GM12878 (cell line): ENCODE data around the gene ELL. TPM values are rescaled to one million over a fixed set of nuclear protein-coding genes. Genes with fewer than 3 reads are reported as not detected.

Experiments
- BCL11A ChIP-seq: IDR thresholded peaks from 2 replicates; pipeline ENCODE4 v1.6.1; 2011; ENCODE audit warnings: low read depth, low read length
- BHLHE40 ChIP-seq, 2 experiments: fragments of 450-650 bp in 1 of 2; IDR thresholded peaks; 2 replicates each; pipeline ENCODE4 v1.6.1; 2011 to 2017; ENCODE audit warnings: low read depth in 2 of 2, borderline replicate concordance in 1 of 2, improper control_type of control experiment in 1 of 2, low read length in 1 of 2, mild to moderate bottlenecking in 1 of 2
- CHD2 ChIP-seq: IDR thresholded peaks from 2 replicates; pipeline ENCODE4 v1.6.1; 2011; ENCODE audit warnings: low read depth, low read length, improper control_type of control experiment, borderline replicate concordance
- NFYB ChIP-seq: IDR thresholded peaks from 2 replicates; pipeline ENCODE4 v1.6.1; 2011; ENCODE audit warnings: low read depth, mild to moderate bottlenecking, low read length, improper control_type of control experiment, moderate library complexity; ENCODE audit not compliant: insufficient read depth
- TAF1 ChIP-seq: IDR thresholded peaks from 2 replicates; pipeline ENCODE4 v1.6.1; 2011; ENCODE audit warnings: mild to moderate bottlenecking, low read depth, low read length, borderline replicate concordance
- ZNF384 ChIP-seq: IDR thresholded peaks from 2 replicates; pipeline ENCODE4 v1.6.1; 2012; ENCODE audit warnings: low read depth, mild to moderate bottlenecking, low read length, improper control_type of control experiment, borderline replicate concordance
- polyA plus RNA-seq, 11 experiments: library from polyadenylated mRNA; depleted of rRNA in 4 of 11; unstranded in 6 of 11; stranded (reverse) in 5 of 11; fragments of >200 nt; fragmentation: Nextera tagmentation in 4 of 11; fragmentation: Illumina TruSeq in 1 of 11; extraction: Ambion mirVana in 4 of 11; extraction: Trizol in 1 of 11; gene quantifications; 1 replicate in 1 of 11; 2 replicates in 10 of 11; pipeline versions ENCODE4 v1.2.1 to v1.2.3, GENCODE V29; 2011 to 2016; ENCODE audit warnings: inconsistent platforms in 2 of 11, missing spikeins in 2 of 11, low read depth in 1 of 11
- total RNA-seq, 4 experiments: library from RNA; depleted of rRNA in 3 of 4; stranded (reverse); fragments of >200 nt in 3 of 4; fragmentation: Illumina TruSeq in 1 of 4; extraction: Trizol in 1 of 4; gene quantifications; 2 replicates each; pipeline versions ENCODE4 v1.2.1 to v1.2.3, GENCODE V29; 2013 to 2021
- TF ChIP-seq, protein P1 (sequence below): fragments of 450-650 bp; formaldehyde crosslinking; IDR thresholded peaks from 2 replicates; pipeline ENCODE4 v1.5.0; 2022; ENCODE audit warnings: mild to moderate bottlenecking, missing genetic modification characterization
- TF ChIP-seq, protein P2 (sequence below): fragments of 450-650 bp; IDR thresholded peaks from 2 replicates; pipeline ENCODE4 v1.6.1; 2018; ENCODE audit warnings: mild to moderate bottlenecking, low read depth, moderate library complexity; ENCODE audit not compliant: partially characterized antibody
- TF ChIP-seq, protein P3 (sequence below): IDR thresholded peaks from 2 replicates; pipeline ENCODE4 v1.6.1; 2011; ENCODE audit warnings: borderline replicate concordance, low read depth, mild to moderate bottlenecking, moderate library complexity, mixed read lengths, low read length; ENCODE audit not compliant: insufficient read depth; ENCODE audit errors: extremely low read length
- TF ChIP-seq, protein P4 (sequence below): fragments of 450-650 bp; IDR thresholded peaks from 2 replicates; pipeline ENCODE4 v1.6.1; 2016; ENCODE audit warnings: mild to moderate bottlenecking
- TF ChIP-seq, protein P5 (sequence below): IDR thresholded peaks from 2 replicates; pipeline ENCODE4 v1.6.1; 2011; ENCODE audit warnings: mild to moderate bottlenecking, low read depth, low read length, moderate library complexity; ENCODE audit not compliant: insufficient replicate concordance

ELL gene
- total and polyA plus RNA-seq, 10 of the 15 experiments (the other 5 are each of a cell fraction or from before 2014, with no cell fraction given) = 0.91 to 25.0 (median 9.1) TPM

DNA sequence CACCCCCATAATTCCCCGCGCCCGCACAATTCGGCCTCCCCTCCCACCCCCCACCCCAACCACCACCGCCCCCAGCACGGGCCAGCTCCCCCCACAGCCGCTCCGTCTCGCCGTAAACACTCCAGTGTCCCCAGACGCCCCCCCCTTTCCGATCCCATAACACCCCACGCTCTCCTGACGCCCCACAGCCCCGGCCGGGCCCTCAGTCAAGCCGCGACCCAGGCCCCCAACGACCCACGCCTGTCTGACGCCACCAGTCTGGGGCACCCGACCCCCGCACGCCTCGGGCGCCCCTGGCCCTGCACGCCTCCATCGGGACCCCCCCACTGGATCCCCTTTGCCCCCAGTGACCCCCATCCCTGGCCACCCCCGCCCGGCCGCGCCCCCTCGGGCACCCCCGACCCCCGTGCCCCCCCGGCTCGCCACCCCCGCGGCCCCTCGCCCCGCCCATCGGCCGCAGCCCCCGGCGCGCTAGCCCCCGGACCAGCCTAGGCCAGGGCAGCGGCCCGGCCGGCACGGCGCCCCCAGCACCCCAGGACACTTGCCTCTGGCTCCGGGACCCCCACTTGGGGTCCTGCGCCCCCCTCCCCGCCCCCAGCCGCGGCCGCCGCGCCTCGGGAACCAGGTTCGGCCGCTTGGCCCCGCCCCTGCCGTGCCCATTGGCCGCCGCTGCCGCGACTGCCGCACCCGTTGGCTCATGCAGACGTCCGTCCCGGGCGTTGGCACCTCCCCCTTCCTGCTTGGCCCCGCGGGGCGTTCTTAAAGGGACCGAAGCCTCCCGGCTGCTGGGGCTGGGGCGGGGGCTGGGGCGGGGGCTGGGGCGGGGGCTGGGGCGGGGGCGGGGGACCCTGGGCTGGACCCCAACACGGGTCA, 21.3 kb upstream of the ELL start, which contains the start of gene FKBP8 (continued):
- TF ChIP-seq, protein P1, sequence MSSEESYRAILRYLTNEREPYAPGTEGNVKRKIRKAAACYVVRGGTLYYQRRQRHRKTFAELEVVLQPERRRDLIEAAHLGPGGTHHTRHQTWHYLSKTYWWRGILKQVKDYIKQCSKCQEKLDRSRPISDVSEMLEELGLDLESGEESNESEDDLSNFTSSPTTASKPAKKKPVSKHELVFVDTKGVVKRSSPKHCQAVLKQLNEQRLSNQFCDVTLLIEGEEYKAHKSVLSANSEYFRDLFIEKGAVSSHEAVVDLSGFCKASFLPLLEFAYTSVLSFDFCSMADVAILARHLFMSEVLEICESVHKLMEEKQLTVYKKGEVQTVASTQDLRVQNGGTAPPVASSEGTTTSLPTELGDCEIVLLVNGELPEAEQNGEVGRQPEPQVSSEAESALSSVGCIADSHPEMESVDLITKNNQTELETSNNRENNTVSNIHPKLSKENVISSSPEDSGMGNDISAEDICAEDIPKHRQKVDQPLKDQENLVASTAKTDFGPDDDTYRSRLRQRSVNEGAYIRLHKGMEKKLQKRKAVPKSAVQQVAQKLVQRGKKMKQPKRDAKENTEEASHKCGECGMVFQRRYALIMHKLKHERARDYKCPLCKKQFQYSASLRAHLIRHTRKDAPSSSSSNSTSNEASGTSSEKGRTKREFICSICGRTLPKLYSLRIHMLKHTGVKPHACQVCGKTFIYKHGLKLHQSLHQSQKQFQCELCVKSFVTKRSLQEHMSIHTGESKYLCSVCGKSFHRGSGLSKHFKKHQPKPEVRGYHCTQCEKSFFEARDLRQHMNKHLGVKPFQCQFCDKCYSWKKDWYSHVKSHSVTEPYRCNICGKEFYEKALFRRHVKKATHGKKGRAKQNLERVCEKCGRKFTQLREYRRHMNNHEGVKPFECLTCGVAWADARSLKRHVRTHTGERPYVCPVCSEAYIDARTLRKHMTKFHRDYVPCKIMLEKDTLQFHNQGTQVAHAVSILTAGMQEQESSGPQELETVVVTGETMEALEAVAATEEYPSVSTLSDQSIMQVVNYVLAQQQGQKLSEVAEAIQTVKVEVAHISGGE (CRISPR knock-in tag) = no peak
- no peak for TF ChIP-seq BCL11A
- TF ChIP-seq, protein P2, sequence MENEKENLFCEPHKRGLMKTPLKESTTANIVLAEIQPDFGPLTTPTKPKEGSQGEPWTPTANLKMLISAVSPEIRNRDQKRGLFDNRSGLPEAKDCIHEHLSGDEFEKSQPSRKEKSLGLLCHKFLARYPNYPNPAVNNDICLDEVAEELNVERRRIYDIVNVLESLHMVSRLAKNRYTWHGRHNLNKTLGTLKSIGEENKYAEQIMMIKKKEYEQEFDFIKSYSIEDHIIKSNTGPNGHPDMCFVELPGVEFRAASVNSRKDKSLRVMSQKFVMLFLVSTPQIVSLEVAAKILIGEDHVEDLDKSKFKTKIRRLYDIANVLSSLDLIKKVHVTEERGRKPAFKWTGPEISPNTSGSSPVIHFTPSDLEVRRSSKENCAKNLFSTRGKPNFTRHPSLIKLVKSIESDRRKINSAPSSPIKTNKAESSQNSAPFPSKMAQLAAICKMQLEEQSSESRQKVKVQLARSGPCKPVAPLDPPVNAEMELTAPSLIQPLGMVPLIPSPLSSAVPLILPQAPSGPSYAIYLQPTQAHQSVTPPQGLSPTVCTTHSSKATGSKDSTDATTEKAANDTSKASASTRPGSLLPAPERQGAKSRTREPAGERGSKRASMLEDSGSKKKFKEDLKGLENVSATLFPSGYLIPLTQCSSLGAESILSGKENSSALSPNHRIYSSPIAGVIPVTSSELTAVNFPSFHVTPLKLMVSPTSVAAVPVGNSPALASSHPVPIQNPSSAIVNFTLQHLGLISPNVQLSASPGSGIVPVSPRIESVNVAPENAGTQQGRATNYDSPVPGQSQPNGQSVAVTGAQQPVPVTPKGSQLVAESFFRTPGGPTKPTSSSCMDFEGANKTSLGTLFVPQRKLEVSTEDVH = no peak
- TF ChIP-seq ZNF384 = no peak
- TF ChIP-seq TAF1 = no peak
- TF ChIP-seq, protein P3, sequence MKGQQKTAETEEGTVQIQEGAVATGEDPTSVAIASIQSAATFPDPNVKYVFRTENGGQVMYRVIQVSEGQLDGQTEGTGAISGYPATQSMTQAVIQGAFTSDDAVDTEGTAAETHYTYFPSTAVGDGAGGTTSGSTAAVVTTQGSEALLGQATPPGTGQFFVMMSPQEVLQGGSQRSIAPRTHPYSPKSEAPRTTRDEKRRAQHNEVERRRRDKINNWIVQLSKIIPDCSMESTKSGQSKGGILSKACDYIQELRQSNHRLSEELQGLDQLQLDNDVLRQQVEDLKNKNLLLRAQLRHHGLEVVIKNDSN = no peak
- TF ChIP-seq BHLHE40 (IDR thresholded peaks at IDR 0.05; ENCODE audit: borderline replicate concordance in 1 of 2, low read depth in 2 of 2, low read length in 1 of 2) = peak in 1 of 2 experiments; percentile 31; a peak in 1 of 4 replicates
- TF ChIP-seq, protein P4, sequence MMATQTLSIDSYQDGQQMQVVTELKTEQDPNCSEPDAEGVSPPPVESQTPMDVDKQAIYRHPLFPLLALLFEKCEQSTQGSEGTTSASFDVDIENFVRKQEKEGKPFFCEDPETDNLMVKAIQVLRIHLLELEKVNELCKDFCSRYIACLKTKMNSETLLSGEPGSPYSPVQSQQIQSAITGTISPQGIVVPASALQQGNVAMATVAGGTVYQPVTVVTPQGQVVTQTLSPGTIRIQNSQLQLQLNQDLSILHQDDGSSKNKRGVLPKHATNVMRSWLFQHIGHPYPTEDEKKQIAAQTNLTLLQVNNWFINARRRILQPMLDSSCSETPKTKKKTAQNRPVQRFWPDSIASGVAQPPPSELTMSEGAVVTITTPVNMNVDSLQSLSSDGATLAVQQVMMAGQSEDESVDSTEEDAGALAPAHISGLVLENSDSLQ = peak; percentile 97
- TF ChIP-seq, protein P5, sequence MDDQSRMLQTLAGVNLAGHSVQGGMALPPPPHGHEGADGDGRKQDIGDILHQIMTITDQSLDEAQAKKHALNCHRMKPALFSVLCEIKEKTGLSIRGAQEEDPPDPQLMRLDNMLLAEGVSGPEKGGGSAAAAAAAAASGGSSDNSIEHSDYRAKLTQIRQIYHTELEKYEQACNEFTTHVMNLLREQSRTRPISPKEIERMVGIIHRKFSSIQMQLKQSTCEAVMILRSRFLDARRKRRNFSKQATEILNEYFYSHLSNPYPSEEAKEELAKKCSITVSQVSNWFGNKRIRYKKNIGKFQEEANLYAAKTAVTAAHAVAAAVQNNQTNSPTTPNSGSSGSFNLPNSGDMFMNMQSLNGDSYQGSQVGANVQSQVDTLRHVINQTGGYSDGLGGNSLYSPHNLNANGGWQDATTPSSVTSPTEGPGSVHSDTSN = peak; percentile 97
- peak; percentile 86 for TF ChIP-seq NFYB
- peak; percentile 78 for TF ChIP-seq CHD2
